Mucosa of stomach (tissue), 1 donor: ENCODE measurements around the gene HCLS1.
"Not testable (repeated sequence)": the region's sequence is repeated elsewhere in the genome, so short reads cannot be mapped to it uniquely, and the experiment has no call there.

Experiments used
- H3K27me3 ChIP-seq: one replicate; pipeline ENCODE4 v1.7.0; 2013; ENCODE audit warnings: mild to moderate bottlenecking, low read length; ENCODE audit not compliant: control insufficient read depth, insufficient read depth
- H3K36me3 ChIP-seq: one replicate; pipeline ENCODE4 v1.7.0; 2013; ENCODE audit warnings: low read length; ENCODE audit not compliant: control insufficient read depth, insufficient read depth
- H3K4me1 ChIP-seq: one replicate; pipeline ENCODE4 v1.7.0; 2013; ENCODE audit warnings: mild to moderate bottlenecking, low read length; ENCODE audit not compliant: control insufficient read depth, insufficient read depth
- H3K4me3 ChIP-seq: one replicate; pipeline ENCODE4 v1.7.0; 2013; ENCODE audit warnings: low read length
- H3K9ac ChIP-seq: one replicate; pipeline ENCODE4 v1.7.0; 2013; ENCODE audit warnings: mild to moderate bottlenecking, low read length, moderate library complexity
- H3K9me3 ChIP-seq: one replicate; pipeline ENCODE4 v1.7.0; 2013; ENCODE audit warnings: mild to moderate bottlenecking, low read length, moderate library complexity; ENCODE audit not compliant: control insufficient read depth
- donor health status: Pancreatic carcinoma.

Gene HCLS1

GRCh38 chr3:121660356-121661171 is at the start of gene HCLS1:
Gene HCLS1, minus strand, starts transcription at chr3:121660903. Its CDS starts 2,556 bp downstream, at chr3:121658347.
- Histone ChIP-seq H3K9ac (no peak within 1 kb of the TSS), H3K36me3 (peaks cover 16% of the 10 kb centered on the region), H3K4me1 (no peaks in the 10 kb centered on the region), H3K4me3 (no peak within 1 kb of the TSS), H3K9me3 (no peaks in the 10 kb centered on the region), H3K27me3 (no peaks in the 10 kb centered on the region)

- no peak overlapping the region for H3K4me3 ChIP-seq
- no peaks in the 10 kb centered on the region for H3K4me1 ChIP-seq
- H3K36me3 ChIP-seq = no peaks in the 10 kb centered on the region
- H3K9ac ChIP-seq = no peak overlapping the region
- no peaks in the 10 kb centered on the region for H3K9me3 ChIP-seq
- H3K27me3 ChIP-seq = no peaks in the 10 kb centered on the region
Observed at GRCh38 chr3:121710347-121710746, 49.6 kb upstream of the HCLS1 start.

GRCh38 chr3:121707531-121708273 is 47.0 kb upstream of the HCLS1 start:
- Histone ChIP-seq H3K4me3 (no peak overlapping the region), H3K36me3 (no peaks in the 10 kb centered on the region), H3K9ac (no peak overlapping the region), H3K27me3 (no peaks in the 10 kb centered on the region), H3K4me1 (no peaks in the 10 kb centered on the region), H3K9me3 (no peaks in the 10 kb centered on the region)

- Histone ChIP-seq H3K9ac (no peak overlapping the region), H3K27me3 (no peaks in the 10 kb centered on the region), H3K36me3 (no peaks in the 10 kb centered on the region), H3K9me3 (no peaks in the 10 kb centered on the region), H3K4me3 (no peak overlapping the region), H3K4me1 (no peaks in the 10 kb centered on the region)
Observed at GRCh38 chr3:121705541-121705940, 44.8 kb upstream of the HCLS1 start.

- Histone ChIP-seq H3K4me3 (no peak overlapping the region), H3K36me3 (no peaks in the 10 kb centered on the region), H3K27me3 (no peaks in the 10 kb centered on the region), H3K9ac (no peak overlapping the region), H3K4me1 (no peaks in the 10 kb centered on the region), H3K9me3 (no peaks in the 10 kb centered on the region)
Observed at GRCh38 chr3:121703973-121704372, 43.3 kb upstream of the HCLS1 start.

- Histone ChIP-seq H3K9ac (no peak overlapping the region), H3K4me3 (no peak overlapping the region), H3K27me3 (no peaks in the 10 kb centered on the region), H3K9me3 (no peaks in the 10 kb centered on the region), H3K36me3 (no peaks in the 10 kb centered on the region), H3K4me1 (no peaks in the 10 kb centered on the region)
Observed at GRCh38 chr3:121698901-121699300, 38.2 kb upstream of the HCLS1 start.

- no peaks in the 10 kb centered on the region for H3K27me3 ChIP-seq
- H3K4me1 ChIP-seq = no peaks in the 10 kb centered on the region
- H3K9ac ChIP-seq = no peak overlapping the region
- H3K36me3 ChIP-seq = no peaks in the 10 kb centered on the region
- no peak overlapping the region for H3K4me3 ChIP-seq
- H3K9me3 ChIP-seq = no peaks in the 10 kb centered on the region
Observed at GRCh38 chr3:121698476-121698875, 37.8 kb upstream of the HCLS1 start.

- Histone ChIP-seq H3K27me3 (no peaks in the 10 kb centered on the region), H3K36me3 (no peaks in the 10 kb centered on the region), H3K4me1 (no peaks in the 10 kb centered on the region)
Observed at GRCh38 chr3:121696186-121696585, 35.5 kb upstream of the HCLS1 start.

GRCh38 chr3:121692010-121692699 is 31.5 kb upstream of the HCLS1 start:
- Histone ChIP-seq H3K27me3 (no peaks in the 10 kb centered on the region), H3K36me3 (no peaks in the 10 kb centered on the region)

More at GRCh38 chr3:121696186-121696585, 35.5 kb upstream of the HCLS1 start:
- no peak overlapping the region for H3K9ac ChIP-seq
- no peak overlapping the region for H3K4me3 ChIP-seq
- H3K9me3 ChIP-seq = no peaks in the 10 kb centered on the region

GRCh38 chr3:121690777-121691405 is 30.2 kb upstream of the HCLS1 start:
- Histone ChIP-seq H3K27me3 (no peaks in the 10 kb centered on the region), H3K9ac (no peak overlapping the region), H3K4me1 (no peaks in the 10 kb centered on the region), H3K9me3 (no peaks in the 10 kb centered on the region), H3K36me3 (no peaks in the 10 kb centered on the region), H3K4me3 (no peak overlapping the region)

More at GRCh38 chr3:121692010-121692699, 31.5 kb upstream of the HCLS1 start:
- H3K4me3 ChIP-seq = no peak overlapping the region
- no peaks in the 10 kb centered on the region for H3K9me3 ChIP-seq
- H3K4me1 ChIP-seq = no peaks in the 10 kb centered on the region
- no peak overlapping the region for H3K9ac ChIP-seq

- not testable (repeated sequence) for H3K9ac ChIP-seq, H3K4me1 ChIP-seq, H3K9me3 ChIP-seq, H3K36me3 ChIP-seq, H3K4me3 ChIP-seq, H3K27me3 ChIP-seq
Observed at GRCh38 chr3:121688747-121689146, 28.0 kb upstream of the HCLS1 start.
